HG03064 (cell line): ENCODE measurements around the gene RAPGEF5.

Source experiments
- ATAC-seq: cut with Tn5 transposase; IDR thresholded peaks from one replicate; pipeline ENCODE4 v1.9.1; 2021; ENCODE audit warnings: low read depth; ENCODE audit not compliant: unreplicated experiment

RAPGEF5 gene, protein sequence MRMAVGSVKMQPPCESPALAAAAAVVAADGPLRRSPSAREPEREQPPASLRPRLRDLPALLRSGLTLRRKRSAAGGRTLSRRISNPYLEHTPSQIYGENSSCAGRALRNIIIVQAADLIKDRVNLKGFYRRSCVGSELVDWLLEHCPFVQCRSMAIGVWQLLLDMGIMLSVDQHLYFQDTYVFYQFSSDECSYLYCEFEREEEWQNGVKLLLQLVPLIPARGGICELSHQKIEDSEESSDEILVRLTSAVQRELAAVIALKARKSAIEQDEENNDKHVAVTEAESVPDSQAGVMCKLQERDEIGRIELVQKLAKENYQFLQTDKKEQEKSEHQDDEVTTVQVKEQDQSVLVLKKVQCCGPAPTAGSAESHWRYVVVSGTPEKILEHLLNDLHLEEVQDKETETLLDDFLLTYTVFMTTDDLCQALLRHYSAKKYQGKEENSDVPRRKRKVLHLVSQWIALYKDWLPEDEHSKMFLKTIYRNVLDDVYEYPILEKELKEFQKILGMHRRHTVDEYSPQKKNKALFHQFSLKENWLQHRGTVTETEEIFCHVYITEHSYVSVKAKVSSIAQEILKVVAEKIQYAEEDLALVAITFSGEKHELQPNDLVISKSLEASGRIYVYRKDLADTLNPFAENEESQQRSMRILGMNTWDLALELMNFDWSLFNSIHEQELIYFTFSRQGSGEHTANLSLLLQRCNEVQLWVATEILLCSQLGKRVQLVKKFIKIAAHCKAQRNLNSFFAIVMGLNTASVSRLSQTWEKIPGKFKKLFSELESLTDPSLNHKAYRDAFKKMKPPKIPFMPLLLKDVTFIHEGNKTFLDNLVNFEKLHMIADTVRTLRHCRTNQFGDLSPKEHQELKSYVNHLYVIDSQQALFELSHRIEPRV

DNA sequence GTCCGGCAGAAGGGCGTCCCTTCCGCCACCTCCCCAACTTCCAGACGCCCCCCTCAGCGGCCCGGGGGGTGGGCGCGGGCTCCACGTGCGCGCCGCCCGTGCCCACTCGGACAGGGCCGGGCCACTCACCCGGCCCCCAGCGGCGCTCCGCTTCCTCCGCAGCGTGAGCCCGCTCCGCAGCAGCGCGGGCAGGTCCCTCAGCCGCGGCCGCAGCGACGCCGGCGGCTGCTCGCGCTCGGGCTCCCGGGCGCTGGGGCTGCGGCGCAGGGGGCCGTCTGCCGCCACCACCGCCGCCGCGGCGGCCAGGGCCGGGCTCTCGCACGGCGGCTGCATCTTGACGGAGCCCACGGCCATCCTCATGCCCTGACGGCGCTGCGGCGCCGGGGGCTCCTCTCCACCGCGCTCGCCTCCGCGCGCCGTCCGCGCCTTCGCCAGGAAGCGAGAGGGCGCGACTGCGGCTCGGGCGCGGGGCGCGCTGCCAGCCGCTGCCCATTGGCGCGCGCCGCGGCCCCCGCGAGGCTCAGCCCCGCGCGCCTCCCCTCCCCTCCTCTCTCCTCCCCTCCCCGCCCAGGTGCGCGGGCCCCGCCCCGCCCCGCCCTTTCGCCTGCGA lies at the start of gene RAPGEF5:
Gene RAPGEF5, minus strand, starts transcription at position 454 of the 610 bp plus-strand sequence. Its CDS starts 94 bp downstream, at position 360.
- ATAC-seq = no peak

DNA sequence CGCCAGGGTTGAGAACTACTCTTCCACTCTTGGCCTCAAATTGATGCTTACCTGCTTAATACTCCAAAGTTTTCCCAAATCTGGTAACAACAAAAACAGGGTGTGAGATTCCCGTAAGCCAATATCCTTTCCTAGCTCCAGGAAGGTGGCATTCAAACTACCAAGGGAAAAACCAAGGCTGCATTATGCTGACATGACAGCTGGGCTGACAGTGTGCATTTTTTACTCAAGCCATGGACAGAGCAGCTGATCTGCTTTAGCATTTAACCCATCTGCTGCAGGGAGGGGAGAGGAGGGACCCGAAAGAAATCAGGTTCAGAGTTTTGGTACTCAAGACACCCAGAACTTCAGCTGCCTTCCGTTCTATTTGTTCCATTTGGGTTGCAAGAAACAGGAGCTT lies 49.8 kb upstream of the RAPGEF5 start:
- ATAC-seq = no peak

DNA sequence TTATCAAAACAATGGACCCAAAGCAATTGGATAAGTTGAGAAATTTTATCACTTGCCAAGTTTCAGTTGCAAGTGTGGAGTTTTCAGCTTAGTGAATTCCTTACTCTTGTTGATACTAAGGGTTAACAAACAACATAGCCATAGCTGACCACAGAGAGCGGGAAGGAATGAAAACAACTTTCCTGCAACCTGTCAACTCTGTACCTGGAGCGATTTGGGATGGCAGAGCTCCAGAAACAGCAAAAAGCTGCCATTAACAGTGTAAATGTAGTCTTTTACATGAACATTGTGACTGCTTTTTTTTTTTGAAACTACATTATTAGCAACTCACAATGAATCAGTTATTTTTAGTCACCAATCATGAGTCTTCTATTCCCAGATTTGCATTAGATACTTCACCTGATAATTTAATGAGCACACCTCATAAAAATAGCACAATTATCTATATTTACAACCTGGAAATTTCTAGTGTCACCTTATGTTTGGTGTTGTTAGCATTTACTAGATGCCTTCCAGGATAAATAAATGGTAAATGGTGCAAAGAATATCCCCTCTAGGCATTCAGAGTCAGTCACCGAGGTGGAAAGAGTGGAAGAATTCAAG lies 47.6 kb upstream of the RAPGEF5 start:
- no peak for ATAC-seq

DNA sequence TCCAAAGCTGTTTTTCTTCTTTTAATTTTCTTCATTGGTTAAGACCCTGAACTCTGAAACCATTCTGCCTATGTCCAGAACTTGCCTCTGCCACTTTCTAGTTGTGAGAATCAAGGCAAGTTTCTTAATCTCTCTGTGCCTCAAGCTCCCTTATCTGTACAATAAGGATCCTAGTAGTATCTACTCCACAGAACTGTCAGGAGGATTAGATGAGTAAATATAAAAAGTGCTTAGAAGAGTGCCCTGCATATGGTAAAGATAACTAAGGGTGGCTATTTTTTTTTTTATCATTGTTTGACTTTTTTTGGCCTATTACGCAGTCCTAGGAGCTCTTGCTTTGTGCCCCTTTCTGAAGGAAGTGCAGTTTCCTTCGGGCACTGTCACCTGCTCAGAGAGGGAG lies 46.4 kb upstream of the RAPGEF5 start:
- ATAC-seq = no peak

DNA sequence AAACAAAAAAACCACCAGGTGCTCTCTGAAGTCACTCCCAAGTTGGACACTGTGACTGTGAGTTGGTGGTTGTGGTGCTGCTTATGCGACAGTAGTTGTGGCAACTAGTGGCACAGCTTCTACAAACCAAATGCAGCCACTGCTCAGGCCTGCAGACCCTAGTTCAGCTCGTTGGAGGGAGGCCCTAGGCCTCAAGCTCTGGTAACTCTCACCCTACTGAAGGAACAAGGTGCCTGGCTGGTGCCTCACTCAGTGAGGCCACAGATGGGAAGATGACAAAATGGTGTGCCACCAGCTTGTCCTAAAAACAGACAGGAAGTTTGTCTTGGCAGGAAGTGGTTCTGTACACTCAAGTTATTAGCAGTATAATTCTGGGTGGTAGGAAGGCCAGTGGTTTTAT lies 45.3 kb upstream of the RAPGEF5 start:
- peak; percentile 35 for ATAC-seq

DNA sequence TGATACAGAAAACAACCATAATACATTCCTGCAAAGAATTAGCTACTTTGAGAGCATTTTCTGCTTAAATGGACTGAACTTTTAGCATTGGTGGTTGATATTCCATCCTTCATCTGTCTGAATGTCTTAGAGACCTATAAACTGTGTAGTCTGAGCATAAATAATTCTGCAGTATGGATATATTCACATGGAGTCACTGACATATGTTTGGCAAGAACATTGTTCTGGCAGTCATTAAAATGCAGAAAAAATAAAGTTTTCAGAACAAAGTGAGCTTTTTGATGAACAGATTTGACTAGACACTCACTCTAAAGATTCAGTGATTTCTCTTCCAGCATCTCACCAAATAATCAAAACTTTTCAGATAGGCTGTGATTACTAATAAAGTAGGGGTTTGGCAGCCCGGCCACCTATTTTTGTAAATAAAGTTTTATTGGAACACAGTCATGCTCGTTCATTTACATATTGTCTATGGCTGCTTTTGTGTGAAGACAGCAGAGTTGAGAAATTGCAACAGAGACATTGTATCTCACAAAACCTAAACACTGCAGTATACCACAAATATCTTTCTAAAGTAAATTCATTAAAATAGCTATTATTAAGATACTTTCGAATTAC lies 44.1 kb upstream of the RAPGEF5 start:
- no peak for ATAC-seq

DNA sequence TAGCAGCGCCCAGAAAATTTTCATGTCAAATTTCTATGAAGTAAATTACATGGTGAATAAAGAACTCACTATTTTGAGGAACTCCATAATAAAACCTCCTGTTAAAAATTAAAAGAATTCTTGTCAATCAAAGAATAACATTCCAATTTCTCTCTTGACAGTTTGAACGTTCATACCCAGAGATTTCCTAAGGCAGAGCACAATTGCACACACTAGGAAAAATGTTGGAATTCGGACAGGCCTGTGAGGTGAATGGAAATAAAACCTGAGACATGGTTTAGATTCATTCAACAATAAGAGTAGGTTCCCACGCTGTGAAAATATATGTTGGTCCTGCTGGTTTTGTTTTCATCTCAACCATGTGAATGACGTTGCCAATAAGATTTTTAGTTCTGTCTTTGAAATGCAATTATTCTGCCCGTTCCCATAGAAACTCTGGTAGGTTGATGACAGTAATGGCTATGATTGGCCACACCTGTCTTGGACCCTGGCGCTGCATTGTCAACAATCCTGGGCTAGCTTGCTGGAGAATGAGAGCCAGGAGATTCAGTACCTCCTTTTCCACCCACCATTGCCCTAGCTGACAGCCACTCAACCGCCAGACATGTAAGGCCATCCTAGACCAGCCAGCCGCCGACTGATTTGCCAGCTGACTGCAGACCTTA lies 43.3 kb upstream of the RAPGEF5 start:
- no peak for ATAC-seq

DNA sequence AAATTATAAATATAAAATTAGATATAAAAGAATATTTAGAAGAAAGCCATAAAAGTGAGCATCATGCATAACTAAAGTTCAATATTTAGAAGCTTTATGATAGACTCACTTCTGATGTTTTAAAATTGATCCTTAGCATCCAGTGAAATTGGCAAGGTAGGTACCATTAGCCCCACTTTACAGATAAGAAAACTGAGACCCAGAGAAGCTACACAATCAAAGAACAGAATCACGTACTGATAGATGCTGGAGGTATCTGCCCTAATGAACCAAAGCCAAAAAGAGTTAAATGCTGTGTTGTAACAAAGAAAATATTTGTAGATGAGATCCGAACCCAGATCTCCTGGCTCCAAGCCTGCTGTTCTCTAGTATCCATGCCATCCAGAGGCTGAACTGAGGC lies 42.6 kb upstream of the RAPGEF5 start:
- ATAC-seq = no peak

DNA sequence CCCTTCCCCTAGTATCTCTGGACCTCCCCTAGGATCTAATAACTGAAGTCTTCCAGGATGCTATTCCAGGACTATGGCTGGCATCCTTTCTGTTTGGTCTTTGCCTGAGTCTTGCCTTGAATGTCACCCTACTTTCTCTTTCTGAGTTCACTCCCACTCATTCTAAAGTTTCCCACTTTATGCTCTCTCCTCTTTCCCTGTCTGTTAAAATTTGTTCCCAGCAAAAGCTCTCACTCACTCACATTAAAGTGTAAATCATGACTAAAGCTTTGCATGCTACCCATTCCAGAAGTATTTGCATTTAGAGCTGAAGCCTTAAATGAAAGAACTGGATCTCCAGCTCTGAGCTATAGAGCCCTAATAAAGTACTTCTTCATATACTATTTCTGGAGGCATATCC lies 42.1 kb upstream of the RAPGEF5 start:
- ATAC-seq = no peak

DNA sequence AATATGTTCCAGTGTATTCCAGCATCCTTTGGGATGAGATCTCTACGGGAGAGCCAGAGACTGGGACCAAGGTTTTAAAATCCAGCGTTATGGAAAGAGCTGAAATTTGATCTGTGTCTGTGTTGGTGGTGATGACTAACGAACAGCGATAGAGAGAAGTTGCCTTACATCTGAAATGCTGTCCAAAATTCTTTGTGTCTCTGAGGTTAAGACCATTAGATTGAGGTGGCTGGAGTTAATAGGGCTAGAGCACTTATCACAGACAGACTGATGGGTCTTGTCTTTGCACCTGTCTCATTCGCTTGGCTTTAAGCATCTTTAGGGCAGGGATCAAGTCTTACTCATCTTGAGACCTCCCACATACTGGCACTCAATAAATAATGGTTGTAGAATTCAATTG lies 41.0 kb upstream of the RAPGEF5 start:
- ATAC-seq = no peak

DNA sequence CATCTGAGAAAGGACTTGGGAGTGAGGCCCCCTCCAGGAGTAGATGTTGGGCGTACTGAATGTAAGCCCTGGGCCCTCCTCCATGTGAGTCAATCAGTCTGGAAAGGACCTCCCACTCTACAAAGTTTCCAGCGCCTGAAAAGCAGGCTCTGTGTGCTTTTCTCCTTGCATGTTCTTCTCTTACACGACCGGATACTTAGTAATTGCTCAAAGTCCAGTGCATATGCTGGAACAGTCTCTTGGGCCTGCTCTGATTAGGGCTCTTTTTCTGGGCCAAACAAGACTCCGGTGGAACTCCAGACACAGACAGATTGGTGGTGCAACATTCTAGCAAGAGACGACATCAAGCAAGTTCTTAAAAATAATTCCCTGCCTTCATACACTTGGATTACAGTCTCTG lies 38.3 kb upstream of the RAPGEF5 start:
- no peak for ATAC-seq

DNA sequence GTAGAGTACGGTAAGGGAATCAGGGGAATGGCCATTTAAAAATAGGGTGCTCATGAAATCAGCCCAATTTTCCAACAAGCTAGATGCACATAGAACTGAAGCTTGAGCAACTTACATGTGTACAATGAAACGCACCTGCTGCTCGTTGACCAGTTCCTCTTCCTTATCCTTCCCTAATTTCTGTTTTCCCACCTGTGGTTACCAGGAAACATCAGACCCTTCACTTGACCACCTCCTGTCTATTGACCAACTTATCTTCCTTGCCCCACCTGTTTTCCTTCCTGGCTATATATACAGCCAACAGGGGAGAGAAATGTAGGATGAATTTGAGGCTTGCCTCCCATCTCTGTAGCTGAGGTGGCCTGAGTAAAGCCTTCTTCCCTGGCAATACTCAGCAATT lies 37.8 kb upstream of the RAPGEF5 start:
- ATAC-seq = no peak

DNA sequence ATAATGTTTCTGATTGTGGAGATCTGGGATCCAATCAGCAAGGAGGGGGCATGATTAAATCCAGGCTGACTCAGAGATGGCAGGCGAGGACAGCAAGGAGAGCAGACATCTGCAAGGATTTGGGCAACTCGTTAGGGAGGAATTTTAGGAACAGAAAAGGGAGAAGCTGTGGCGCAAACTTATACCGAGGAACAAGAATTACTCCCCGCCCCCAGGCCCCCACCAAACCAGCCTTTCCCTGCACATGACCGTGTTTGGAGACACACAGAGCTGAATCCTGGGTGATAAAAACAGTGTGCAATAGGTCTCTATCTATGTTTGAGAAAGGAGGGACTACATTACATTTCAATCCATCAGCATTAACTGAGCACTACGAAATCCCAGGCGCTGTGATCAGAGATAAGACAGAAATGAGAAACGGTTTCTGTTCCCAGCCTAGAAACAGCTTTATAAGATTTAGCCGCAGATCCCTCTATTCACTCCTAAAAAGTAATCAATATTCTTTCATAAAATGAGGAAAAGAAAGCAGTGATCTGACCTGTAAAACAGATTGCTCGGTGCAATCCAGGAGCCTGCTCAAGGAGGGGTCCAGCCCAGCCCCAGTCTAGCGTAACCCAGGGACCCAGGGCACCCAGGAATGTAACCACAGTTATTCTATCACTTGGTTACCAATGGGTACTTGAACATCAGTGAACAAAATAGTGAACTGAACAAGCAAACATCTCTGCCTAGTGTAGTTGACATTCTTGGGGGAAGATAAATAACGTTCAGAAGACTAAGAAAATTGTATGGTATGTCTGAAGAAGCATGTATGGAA lies 37.2 kb upstream of the RAPGEF5 start:
- ATAC-seq = no peak

DNA sequence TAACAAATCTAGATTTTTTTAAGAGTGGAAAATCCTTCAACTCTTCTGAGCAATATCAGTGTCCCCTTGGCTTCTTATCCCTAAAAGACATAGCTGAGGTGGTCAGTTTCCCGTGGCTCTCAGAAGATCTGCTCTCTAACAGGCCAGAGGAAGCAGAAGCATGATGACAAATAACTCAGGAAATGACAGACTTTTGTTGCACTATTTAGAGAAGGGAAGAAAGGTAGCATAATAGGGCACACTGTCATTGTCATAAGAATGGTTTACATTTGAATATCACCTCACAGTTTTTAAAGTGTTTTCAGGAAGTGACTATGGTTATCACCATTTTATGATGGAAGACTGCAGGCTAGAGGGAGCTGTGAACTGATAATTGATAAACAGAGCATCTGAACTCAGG lies 33.6 kb upstream of the RAPGEF5 start:
- ATAC-seq = no peak

DNA sequence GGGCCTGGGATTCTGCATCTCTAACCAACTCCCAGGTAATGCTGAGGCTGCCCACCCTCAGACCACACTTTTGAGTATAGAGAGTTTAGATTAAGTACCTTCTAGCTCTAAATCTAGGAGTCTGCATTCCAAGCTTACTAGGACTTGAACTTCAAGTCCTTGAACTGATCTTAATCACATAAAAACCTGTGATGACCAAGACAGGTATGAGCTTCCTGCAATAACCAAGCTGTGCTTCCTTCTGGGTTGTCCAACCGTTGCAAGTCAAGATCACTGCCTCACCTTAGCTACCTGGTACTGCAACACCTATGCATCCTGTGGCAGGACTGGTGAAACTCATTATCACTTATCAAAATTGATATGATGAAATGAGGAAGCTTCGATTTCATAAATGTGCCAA lies 32.9 kb upstream of the RAPGEF5 start:
- ATAC-seq = no peak

DNA sequence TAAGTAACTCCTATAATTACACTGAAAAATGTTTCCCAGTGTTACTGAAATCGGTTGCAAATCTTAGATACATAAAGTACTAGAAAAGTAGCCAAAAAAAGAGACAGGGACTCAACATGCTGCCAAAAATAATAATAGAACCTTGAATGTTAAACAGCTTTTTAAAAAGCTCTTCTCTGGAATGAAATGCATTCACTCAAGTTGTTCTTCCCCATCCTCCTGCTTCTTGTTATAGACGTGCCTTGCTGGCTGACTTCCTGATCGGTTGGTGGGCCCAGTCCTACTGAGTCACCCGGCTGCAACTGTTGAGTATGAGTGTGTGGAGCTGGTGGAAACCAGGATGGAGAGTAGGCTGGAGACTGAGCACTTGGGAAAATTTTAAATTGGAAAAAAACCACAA lies 30.6 kb upstream of the RAPGEF5 start:
- ATAC-seq = no peak

DNA sequence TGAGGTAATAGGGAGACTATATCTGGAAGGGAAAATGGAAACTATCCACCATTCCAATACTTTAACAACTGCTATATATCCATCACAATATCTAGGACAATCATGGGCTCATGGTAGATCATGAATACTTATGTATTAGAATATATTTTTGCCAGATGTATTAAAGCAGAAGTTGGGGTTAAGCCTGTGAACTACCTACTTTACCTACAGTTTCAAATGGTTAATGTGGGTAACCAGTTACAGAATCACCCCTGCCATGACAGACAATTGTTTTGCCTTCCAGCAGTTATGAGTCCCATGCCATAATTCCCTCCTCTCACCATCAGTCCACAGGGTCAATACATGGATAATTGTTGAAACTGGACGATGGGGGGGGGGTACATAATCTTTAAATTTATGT lies 29.9 kb upstream of the RAPGEF5 start:
- ATAC-seq = peak; percentile 62

DNA sequence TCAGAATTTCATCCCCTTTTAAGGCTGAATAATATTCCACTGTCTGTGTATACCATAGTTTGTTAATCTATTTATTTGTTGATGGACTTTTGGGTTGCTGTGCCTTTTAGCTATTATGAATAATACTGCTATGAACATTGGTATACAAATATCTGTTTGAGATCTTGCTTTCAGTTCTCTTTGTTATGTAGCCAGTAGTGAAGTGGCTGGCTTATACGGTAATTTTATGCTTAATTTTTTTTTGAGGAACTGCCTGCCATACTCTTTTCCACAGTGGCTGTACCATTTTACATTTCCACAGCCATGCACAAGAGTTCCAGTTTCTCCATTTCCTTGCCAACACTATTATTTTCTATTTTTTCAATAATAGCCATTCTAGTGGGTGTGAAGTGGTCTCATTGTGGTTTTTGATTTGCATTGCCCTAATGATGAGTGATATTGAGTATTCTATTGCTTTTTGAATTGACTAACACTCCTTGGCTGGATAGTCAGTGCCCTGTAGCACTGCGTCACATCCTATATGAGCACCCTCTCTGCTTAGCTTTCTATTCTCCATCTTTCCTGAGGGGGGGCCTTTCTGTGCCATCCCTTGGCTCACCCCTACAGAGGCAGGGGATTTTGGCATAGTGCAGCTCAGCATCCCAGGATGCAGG lies 29.4 kb upstream of the RAPGEF5 start:
- peak; percentile 42 for ATAC-seq

DNA sequence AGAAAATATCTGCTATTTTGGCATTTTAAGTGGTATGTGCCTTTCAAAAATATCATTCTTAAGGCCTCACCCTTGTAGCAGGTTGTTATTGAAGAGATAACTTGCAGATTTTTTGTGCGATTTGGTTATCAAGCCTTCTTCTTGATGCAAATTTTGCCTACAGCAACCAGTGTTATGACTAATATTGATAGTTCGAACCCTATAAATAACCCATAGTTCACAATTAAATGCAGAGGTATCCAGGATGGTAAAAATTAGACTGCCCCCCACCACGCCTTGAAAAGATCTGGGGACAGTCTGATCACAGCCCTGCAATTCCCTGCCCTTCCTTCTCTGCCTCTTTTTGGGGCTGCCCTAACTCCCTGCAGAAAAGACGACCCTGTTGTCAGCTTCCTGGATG lies 28.4 kb upstream of the RAPGEF5 start:
- no peak for ATAC-seq
